HG03457 (cell line): Measurements from ENCODE around the gene DNAJC19.
A peak's percentile ranks its signal among the peaks of the same experiment; 100 is the strongest.
"Not testable (repeated sequence)": the region's sequence is repeated elsewhere in the genome, so short reads cannot be mapped to it uniquely, and the experiment has no call there.

Source experiments
- ATAC-seq: cut with Tn5 transposase; IDR thresholded peaks from one replicate; pipeline ENCODE4 v1.9.1; 2021; ENCODE audit warnings: moderate number of reproducible peaks; ENCODE audit not compliant: unreplicated experiment

Gene DNAJC19

GRCh38 chr3:180989291-180990163 is at the start of gene DNAJC19:
Gene DNAJC19 (minus strand): TSS chr3:180989736. CDS start chr3:180989602, 134 bp downstream.
- peak; percentile 95 for ATAC-seq

- no peak for ATAC-seq
These were observed 41.4 kb upstream of the DNAJC19 start for GRCh38 chr3:181030948-181031347.

GRCh38 chr3:181025204-181025603 is 35.7 kb upstream of the DNAJC19 start:
- ATAC-seq = no peak

GRCh38 chr3:181017690-181018089 is 28.2 kb upstream of the DNAJC19 start:
- no peak for ATAC-seq

- no peak for ATAC-seq
These were observed 19.7 kb upstream of the DNAJC19 start for GRCh38 chr3:181009225-181009624.

GRCh38 chr3:181008796-181009195 is 19.3 kb upstream of the DNAJC19 start:
- ATAC-seq = no peak

GRCh38 chr3:181007262-181007661 is 17.7 kb upstream of the DNAJC19 start:
- no peak for ATAC-seq

GRCh38 chr3:181006541-181006940 is 17.0 kb upstream of the DNAJC19 start:
- ATAC-seq = no peak

GRCh38 chr3:181003469-181003868 is 13.9 kb upstream of the DNAJC19 start:
- ATAC-seq = not testable (repeated sequence)

- ATAC-seq = not testable (repeated sequence)
These were observed 12.8 kb upstream of the DNAJC19 start for GRCh38 chr3:181002331-181002730.

GRCh38 chr3:180996415-180996932 is 6.9 kb upstream of the DNAJC19 start:
- ATAC-seq = no peak

GRCh38 chr3:180990505-180990904 is 969 bp upstream of the DNAJC19 start:
- no peak for ATAC-seq

GRCh38 chr3:180987344-180987743 is 2.2 kb downstream of the DNAJC19 start:
- no peak for ATAC-seq

GRCh38 chr3:180986366-180986765 is 3.2 kb downstream of the DNAJC19 start:
- ATAC-seq = not testable (repeated sequence)

- no peak for ATAC-seq
These were observed 6.4 kb downstream of the DNAJC19 start for GRCh38 chr3:180983136-180983535.

GRCh38 chr3:180981912-180982311 is 7.6 kb downstream of the DNAJC19 start:
- ATAC-seq = no peak

GRCh38 chr3:180980611-180981010 is 8.9 kb downstream of the DNAJC19 start:
- no peak for ATAC-seq

- no peak for ATAC-seq
These were observed 9.6 kb downstream of the DNAJC19 start for GRCh38 chr3:180979961-180980360.

- no peak for ATAC-seq
These were observed 12.0 kb downstream of the DNAJC19 start for GRCh38 chr3:180977498-180977897.

GRCh38 chr3:180974286-180974685 is 15.2 kb downstream of the DNAJC19 start:
- no peak for ATAC-seq

GRCh38 chr3:180973543-180973942 is 16.0 kb downstream of the DNAJC19 start:
- no peak for ATAC-seq

GRCh38 chr3:180970931-180971330 is 18.6 kb downstream of the DNAJC19 start:
- no peak for ATAC-seq
